ENCODE results near the gene SMTNL2.

Gene SMTNL2
- 0 to 0.06 reads per million in 2 experiments for total RNA-seq

- DNase-seq (ENCODE audit: low read depth) = no peak
These were observed at the start of gene SMTNL2 for GRCh38 chr17:4584101-4584916. Gene SMTNL2, plus strand, starts transcription at chr17:4584529. Its CDS starts 77 bp downstream, at chr17:4584606.

GRCh38 chr17:4534928-4535666, 49.2 kb upstream of the SMTNL2 start:
- no peak for DNase-seq (ENCODE audit: low read depth)

- no peak for DNase-seq (ENCODE audit: low read depth)
These were observed 48.6 kb upstream of the SMTNL2 start for GRCh38 chr17:4535667-4536258.

- DNase-seq (ENCODE audit: low read depth) = no peak
These were observed 48.0 kb upstream of the SMTNL2 start for GRCh38 chr17:4536259-4536741.

- no peak for DNase-seq (ENCODE audit: low read depth)
These were observed 47.5 kb upstream of the SMTNL2 start for GRCh38 chr17:4536742-4537411.

- DNase-seq (ENCODE audit: low read depth) = no peak
These were observed 46.7 kb upstream of the SMTNL2 start for GRCh38 chr17:4537451-4538235.

- no peak for DNase-seq (ENCODE audit: low read depth)
These were observed 45.9 kb upstream of the SMTNL2 start for GRCh38 chr17:4538236-4539002.

GRCh38 chr17:4539025-4539424, 45.3 kb upstream of the SMTNL2 start:
- DNase-seq (ENCODE audit: low read depth) = no peak

- DNase-seq (ENCODE audit: low read depth) = no peak
These were observed 44.6 kb upstream of the SMTNL2 start for GRCh38 chr17:4539576-4540223.

- DNase-seq (ENCODE audit: low read depth) = no peak
These were observed 44.1 kb upstream of the SMTNL2 start for GRCh38 chr17:4540224-4540651.

- DNase-seq (ENCODE audit: low read depth) = no peak
These were observed 43.5 kb upstream of the SMTNL2 start for GRCh38 chr17:4540687-4541327.

- DNase-seq (ENCODE audit: low read depth) = no peak
These were observed 42.9 kb upstream of the SMTNL2 start for GRCh38 chr17:4541328-4542002.

- no peak for DNase-seq (ENCODE audit: low read depth)
These were observed 42.2 kb upstream of the SMTNL2 start for GRCh38 chr17:4542003-4542725.

GRCh38 chr17:4542726-4543191, 41.6 kb upstream of the SMTNL2 start:
- no peak for DNase-seq (ENCODE audit: low read depth)

- no peak for DNase-seq (ENCODE audit: low read depth)
These were observed 40.7 kb upstream of the SMTNL2 start for GRCh38 chr17:4543557-4544026.

GRCh38 chr17:4544135-4544950, 40.0 kb upstream of the SMTNL2 start:
- DNase-seq (ENCODE audit: low read depth) = no peak

GRCh38 chr17:4544951-4545216, 39.4 kb upstream of the SMTNL2 start:
- DNase-seq (ENCODE audit: low read depth) = no peak
